ENCODE measurements around the gene CLDN2. TPM values are rescaled to one million over a fixed set of nuclear protein-coding genes. Genes with fewer than 3 reads are reported as not detected.
A peak's percentile ranks its signal among the peaks of the same experiment; 100 is the strongest.
"Not testable (repeated sequence)": the region's sequence is repeated elsewhere in the genome, so short reads cannot be mapped to it uniquely, and the experiment has no call there.

Gene CLDN2
- total RNA-seq, 1 experiment from 2014 or later, result 17.6 TPM

GRCh38 chrX:106963111-106963510 is 42.9 kb downstream of the CLDN2 start:
- Mint-ChIP-seq H3K27ac (ENCODE audit: unreplicated experiment) (no peak overlapping the region), H3K4me1 (ENCODE audit: low read depth, unreplicated experiment) (peaks cover 13% of the 10 kb centered on the region), H3K36me3 (ENCODE audit: insufficient read depth, unreplicated experiment) (peaks cover 5% of the 10 kb centered on the region), H3K27me3 (ENCODE audit: unreplicated experiment) (no peaks in the 10 kb centered on the region), H3K9me3 (ENCODE audit: low read depth, unreplicated experiment) (no peaks in the 10 kb centered on the region), H3K4me3 (ENCODE audit: low read depth, unreplicated experiment) (no peak overlapping the region)
- CTCF ChIA-PET, result no interaction called here
- intact Hi-C loops (cut with micrococcal nuclease; ENCODE audit: unreplicated experiment), result no loop called here
- DNase-seq, result no peak
- BruUV-seq (replicated peaks), result no TSS peak
- no peak for TF ChIP-seq CTCF (IDR thresholded peaks at IDR 0.05; ENCODE audit: unreplicated experiment)

GRCh38 chrX:106964290-106964689 is 44.1 kb downstream of the CLDN2 start:
- no peak overlapping the region for H3K4me3 Mint-ChIP-seq (ENCODE audit: low read depth, unreplicated experiment)
- peaks cover 5% of the 10 kb centered on the region for H3K36me3 Mint-ChIP-seq (ENCODE audit: insufficient read depth, unreplicated experiment)
- CTCF ChIA-PET, result no interaction called here
- H3K9me3 Mint-ChIP-seq (ENCODE audit: low read depth, unreplicated experiment), result no peaks in the 10 kb centered on the region
- peaks cover 22% of the 10 kb centered on the region for H3K4me1 Mint-ChIP-seq (ENCODE audit: low read depth, unreplicated experiment)
- no peak for DNase-seq
- intact Hi-C loops (cut with micrococcal nuclease; ENCODE audit: unreplicated experiment), result loop anchor here (2.0 kb wide), 1 partner anchor 77 kb away; no protein-coding TSS in a partner anchor
- H3K27ac Mint-ChIP-seq (ENCODE audit: unreplicated experiment), result no peak overlapping the region
- no peaks in the 10 kb centered on the region for H3K27me3 Mint-ChIP-seq (ENCODE audit: unreplicated experiment)
- no TSS peak for BruUV-seq (replicated peaks)
- no peak for TF ChIP-seq CTCF (IDR thresholded peaks at IDR 0.05; ENCODE audit: unreplicated experiment)

- CTCF ChIA-PET, result interaction anchor here (1.0 kb wide), 2 partner anchors 68 to 69 kb away, joined by 4 to 6 read pairs; no protein-coding TSS in a partner anchor
- H3K9me3 Mint-ChIP-seq (ENCODE audit: low read depth, unreplicated experiment); H3K36me3 Mint-ChIP-seq (ENCODE audit: insufficient read depth, unreplicated experiment); BruUV-seq (replicated peaks); H3K27ac Mint-ChIP-seq (ENCODE audit: unreplicated experiment); H3K27me3 Mint-ChIP-seq (ENCODE audit: unreplicated experiment); intact Hi-C loops (cut with micrococcal nuclease; ENCODE audit: unreplicated experiment): not testable (repeated sequence)
- peak overlapping the region; percentile 67 for H3K4me3 Mint-ChIP-seq (ENCODE audit: low read depth, unreplicated experiment)
- H3K4me1 Mint-ChIP-seq (ENCODE audit: low read depth, unreplicated experiment), result peaks cover 22% of the 10 kb centered on the region
- peak; percentile 74 for DNase-seq
Measured at GRCh38 chrX:106966547-106966946, 46.3 kb downstream of the CLDN2 start.

- H3K4me3 Mint-ChIP-seq (ENCODE audit: low read depth, unreplicated experiment), result no peak overlapping the region
- intact Hi-C loops (cut with micrococcal nuclease; ENCODE audit: unreplicated experiment), result no loop called here
- DNase-seq, result no peak
- no peaks in the 10 kb centered on the region for H3K36me3 Mint-ChIP-seq (ENCODE audit: insufficient read depth, unreplicated experiment)
- TF ChIP-seq CTCF (IDR thresholded peaks at IDR 0.05; ENCODE audit: unreplicated experiment), result no peak
- H3K9me3 Mint-ChIP-seq (ENCODE audit: low read depth, unreplicated experiment), result no peaks in the 10 kb centered on the region
- H3K4me1 Mint-ChIP-seq (ENCODE audit: low read depth, unreplicated experiment), result peaks cover 30% of the 10 kb centered on the region
- BruUV-seq (replicated peaks), result no TSS peak
- CTCF ChIA-PET, result no interaction called here
- no peak overlapping the region for H3K27ac Mint-ChIP-seq (ENCODE audit: unreplicated experiment)
- H3K27me3 Mint-ChIP-seq (ENCODE audit: unreplicated experiment), result no peaks in the 10 kb centered on the region
Measured at GRCh38 chrX:106972896-106973295, 52.7 kb downstream of the CLDN2 start.

- CTCF ChIA-PET, result no interaction called here
- no peak for DNase-seq
- Mint-ChIP-seq H3K4me1 (ENCODE audit: low read depth, unreplicated experiment) (peaks cover 23% of the 10 kb centered on the region), H3K27ac (ENCODE audit: unreplicated experiment) (peak overlapping the region; percentile 21), H3K36me3 (ENCODE audit: insufficient read depth, unreplicated experiment) (no peaks in the 10 kb centered on the region), H3K4me3 (ENCODE audit: low read depth, unreplicated experiment) (no peak overlapping the region), H3K9me3 (ENCODE audit: low read depth, unreplicated experiment) (no peaks in the 10 kb centered on the region), H3K27me3 (ENCODE audit: unreplicated experiment) (no peaks in the 10 kb centered on the region)
- no TSS peak for BruUV-seq (replicated peaks)
- intact Hi-C loops (cut with micrococcal nuclease; ENCODE audit: unreplicated experiment), result no loop called here
- TF ChIP-seq CTCF (IDR thresholded peaks at IDR 0.05; ENCODE audit: unreplicated experiment), result no peak
Measured at GRCh38 chrX:106973433-106974149, 53.4 kb downstream of the CLDN2 start.
